A673 (cell line): ENCODE data around the gene ZFAND2A. TPM values are rescaled to one million over a fixed set of nuclear protein-coding genes. Genes with fewer than 3 reads are reported as not detected.

Experiments used
- BruUV-seq: library from RNA; stranded (reverse); fragments of 400-500 nt; replicated peaks from 2 replicates; lab custom pipeline; 2021; lab: Mats Ljungman, UMichigan
- CTCF ChIA-PET: fragments of 300-600 bp; sonication (Branson Sonifier 250); formaldehyde crosslinking; loops from one replicate; lab custom pipeline; 2022; ENCODE audit warnings: antibody characterized with exemption; lab: Charles Lee
- POLR2A ChIA-PET: fragments of 300-600 bp; sonication (Branson Sonifier 250); formaldehyde crosslinking; loops from one replicate; lab custom pipeline; 2022; ENCODE audit warnings: antibody characterized with exemption; ENCODE audit not compliant: low non-redundant PET; lab: Charles Lee
- DNase-seq: peaks from one replicate; pipeline ENCODE4 v3.0.0-alpha.2; 2015; ENCODE audit warnings: low spot score
- H3K27ac ChIP-seq: fragments of 200-600 bp; sonication (generic); 2 replicates; pipeline ENCODE4 v1.5.1; 2016; ENCODE audit warnings: mixed run types, low read depth, mild to moderate bottlenecking, mixed read lengths, antibody characterized with exemption, low read length; ENCODE audit not compliant: poor library complexity, severe bottlenecking
- H3K27me3 ChIP-seq: fragments of 200-600 bp; sonication (generic); replicated peaks from 2 replicates; pipeline ENCODE4 v1.6.1; 2017; ENCODE audit warnings: mixed run types, low read depth, mild to moderate bottlenecking, mixed read lengths, antibody characterized with exemption, low read length; ENCODE audit not compliant: insufficient read depth, poor library complexity
- H3K36me3 ChIP-seq: fragments of 200-600 bp; sonication (generic); 2 replicates; pipeline ENCODE4 v1.6.1; 2016; ENCODE audit warnings: mixed run types, mild to moderate bottlenecking, mixed read lengths, antibody characterized with exemption, low read length; ENCODE audit not compliant: insufficient read depth, poor library complexity, severe bottlenecking
- H3K4me1 ChIP-seq: fragments of 200-600 bp; sonication (generic); 2 replicates; pipeline ENCODE4 v1.6.1; 2017; ENCODE audit warnings: mixed run types, mild to moderate bottlenecking, mixed read lengths, antibody characterized with exemption, low read length; ENCODE audit not compliant: insufficient read depth, poor library complexity, severe bottlenecking
- H3K4me3 ChIP-seq: fragments of 200-600 bp; sonication (generic); 2 replicates; pipeline ENCODE4 v1.5.1; 2016; ENCODE audit warnings: low read depth, mixed run types, mild to moderate bottlenecking, mixed read lengths, low read length; ENCODE audit not compliant: poor library complexity, severe bottlenecking
- H3K9me3 ChIP-seq: fragments of 200-600 bp; sonication (generic); 2 replicates; pipeline ENCODE4 v1.6.1; 2016; ENCODE audit warnings: mixed run types, low read depth, mild to moderate bottlenecking, mixed read lengths, antibody characterized with exemption, low read length; ENCODE audit not compliant: poor library complexity, severe bottlenecking
- CTCF ChIP-seq: fragments of 300-800, 200-600 bp; sonication (generic); conservative IDR thresholded peaks from 2 replicates; pipeline ENCODE4 v1.5.1; 2017; ENCODE audit warnings: low read depth, mild to moderate bottlenecking, antibody characterized with exemption, low read length, moderate library complexity, mixed read lengths
- EZH2 ChIP-seq: fragments of 200-600 bp; sonication (generic); IDR thresholded peaks from 2 replicates; pipeline ENCODE4 v1.6.1; 2017; ENCODE audit warnings: borderline replicate concordance, low read depth, mild to moderate bottlenecking, mixed read lengths, antibody characterized with exemption, low read length; ENCODE audit not compliant: poor library complexity, severe bottlenecking
- intact Hi-C: fragments of 100-400 bp; cut with micrococcal nuclease; formaldehyde crosslinking; loops from one replicate; pipeline ENCODE4 v1.10.0; 2022; ENCODE audit not compliant: unreplicated experiment
- total RNA-seq: library from RNA; stranded (reverse); gene quantifications from 2 replicates; pipeline ENCODE4 v1.2.3, GENCODE V29; 2021

ZFAND2A gene
- total RNA-seq, 1 experiment from 2014 or later: 27.4 TPM

GRCh38 chr7:1121476-1121875, 38.5 kb downstream of the ZFAND2A start:
- no TSS peak for BruUV-seq
- DNase-seq: no peak
- peaks cover 5% of the 10 kb centered on the region for H3K36me3 ChIP-seq

GRCh38 chr7:1120791-1121190, 39.2 kb downstream of the ZFAND2A start:
- DNase-seq: no peak
- intact Hi-C loops: no loop called here
- no TSS peak for BruUV-seq
- ChIA-PET POLR2A (no interaction called here), CTCF (no interaction called here)
- Histone ChIP-seq H3K27me3 (no peaks in the 10 kb centered on the region), H3K9me3 (no peaks in the 10 kb centered on the region), H3K4me1 (peaks cover 20% of the 10 kb centered on the region), H3K36me3 (peaks cover 5% of the 10 kb centered on the region), H3K4me3 (no peak overlapping the region), H3K27ac (no peak overlapping the region)
- TF ChIP-seq CTCF: no peak
- no peak for TF ChIP-seq EZH2

More at GRCh38 chr7:1121476-1121875, 38.5 kb downstream of the ZFAND2A start:
- Histone ChIP-seq H3K4me1 (peaks cover 20% of the 10 kb centered on the region), H3K27ac (no peak overlapping the region), H3K9me3 (no peaks in the 10 kb centered on the region), H3K4me3 (no peak overlapping the region), H3K27me3 (no peaks in the 10 kb centered on the region)
- no peak for TF ChIP-seq CTCF
- no peak for TF ChIP-seq EZH2
- intact Hi-C loops: no loop called here
- CTCF ChIA-PET: no interaction called here
- POLR2A ChIA-PET: no interaction called here

GRCh38 chr7:1119201-1119600, 40.8 kb downstream of the ZFAND2A start:
- Histone ChIP-seq H3K9me3 (no peaks in the 10 kb centered on the region), H3K27me3 (no peaks in the 10 kb centered on the region), H3K27ac (no peak overlapping the region), H3K4me3 (no peak overlapping the region), H3K4me1 (peaks cover 20% of the 10 kb centered on the region), H3K36me3 (no peaks in the 10 kb centered on the region)
- DNase-seq: no peak
- ChIA-PET POLR2A (no interaction called here), CTCF (no interaction called here)
- intact Hi-C loops: no loop called here
- BruUV-seq: no TSS peak
- no peak for TF ChIP-seq CTCF
- no peak for TF ChIP-seq EZH2
